Measurements from ENCODE around the gene LRIG2.

DNA sequence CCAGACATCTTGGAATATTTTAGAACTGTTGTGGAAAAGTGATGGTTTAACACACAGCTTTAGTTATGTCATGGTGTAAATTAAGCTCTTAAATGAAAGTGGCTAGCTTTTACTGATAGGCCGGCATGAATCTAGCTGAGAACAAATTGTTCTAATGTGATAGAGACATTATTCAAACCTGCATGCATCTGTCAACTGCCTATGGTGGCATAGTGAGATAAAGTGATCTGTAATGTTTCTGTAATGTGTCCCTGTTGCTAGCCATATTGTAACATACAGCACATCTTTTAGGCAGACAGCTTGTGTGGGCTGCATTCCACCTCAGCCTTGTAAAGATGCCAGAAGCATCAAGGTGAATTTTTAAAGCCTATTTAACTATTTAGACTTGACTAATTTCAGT lies 16.0 kb downstream of the LRIG2 start:
- no peak for TF ChIP-seq YY1 (tag by site-specific recombination; IDR thresholded peaks at IDR 0.05)
- TF ChIP-seq, protein P1, sequence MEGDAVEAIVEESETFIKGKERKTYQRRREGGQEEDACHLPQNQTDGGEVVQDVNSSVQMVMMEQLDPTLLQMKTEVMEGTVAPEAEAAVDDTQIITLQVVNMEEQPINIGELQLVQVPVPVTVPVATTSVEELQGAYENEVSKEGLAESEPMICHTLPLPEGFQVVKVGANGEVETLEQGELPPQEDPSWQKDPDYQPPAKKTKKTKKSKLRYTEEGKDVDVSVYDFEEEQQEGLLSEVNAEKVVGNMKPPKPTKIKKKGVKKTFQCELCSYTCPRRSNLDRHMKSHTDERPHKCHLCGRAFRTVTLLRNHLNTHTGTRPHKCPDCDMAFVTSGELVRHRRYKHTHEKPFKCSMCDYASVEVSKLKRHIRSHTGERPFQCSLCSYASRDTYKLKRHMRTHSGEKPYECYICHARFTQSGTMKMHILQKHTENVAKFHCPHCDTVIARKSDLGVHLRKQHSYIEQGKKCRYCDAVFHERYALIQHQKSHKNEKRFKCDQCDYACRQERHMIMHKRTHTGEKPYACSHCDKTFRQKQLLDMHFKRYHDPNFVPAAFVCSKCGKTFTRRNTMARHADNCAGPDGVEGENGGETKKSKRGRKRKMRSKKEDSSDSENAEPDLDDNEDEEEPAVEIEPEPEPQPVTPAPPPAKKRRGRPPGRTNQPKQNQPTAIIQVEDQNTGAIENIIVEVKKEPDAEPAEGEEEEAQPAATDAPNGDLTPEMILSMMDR (tag by site-specific recombination; IDR thresholded peaks at IDR 0.05) = no peak
- TF ChIP-seq, protein P2, sequence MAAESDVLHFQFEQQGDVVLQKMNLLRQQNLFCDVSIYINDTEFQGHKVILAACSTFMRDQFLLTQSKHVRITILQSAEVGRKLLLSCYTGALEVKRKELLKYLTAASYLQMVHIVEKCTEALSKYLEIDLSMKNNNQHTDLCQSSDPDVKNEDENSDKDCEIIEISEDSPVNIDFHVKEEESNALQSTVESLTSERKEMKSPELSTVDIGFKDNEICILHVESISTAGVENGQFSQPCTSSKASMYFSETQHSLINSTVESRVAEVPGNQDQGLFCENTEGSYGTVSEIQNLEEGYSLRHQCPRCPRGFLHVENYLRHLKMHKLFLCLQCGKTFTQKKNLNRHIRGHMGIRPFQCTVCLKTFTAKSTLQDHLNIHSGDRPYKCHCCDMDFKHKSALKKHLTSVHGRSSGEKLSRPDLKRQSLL (tag by site-specific recombination; IDR thresholded peaks at IDR 0.05) = no peak
- TF ChIP-seq ZNF302 (tag by site-specific recombination; IDR thresholded peaks at IDR 0.05; ENCODE audit: low read depth) = no peak
- no peak for TF ChIP-seq ZNF658 (tag by site-specific recombination; IDR thresholded peaks at IDR 0.05)
- TF ChIP-seq ZNF175 (tag by site-specific recombination; IDR thresholded peaks at IDR 0.05) = no peak

All from HEK293 (cell line).